Ovary (tissue), 9 donors: ENCODE data around the gene QPCTL. TPM values are rescaled to one million over a fixed set of nuclear protein-coding genes. Genes with fewer than 3 reads are reported as not detected.

Experiments used
- DNase-seq, 5 donors: peaks; one replicate each; pipeline ENCODE4 v3.0.0-alpha.2; 2019 to 2020
- H3K27ac ChIP-seq, 2 donors: fragments of 200-600 bp; one replicate each; pipeline versions ENCODE4 v1.5.1 to v1.8.0; 2019 to 2022
- H3K27me3 ChIP-seq: fragments of 200-600 bp; one replicate; pipeline ENCODE4 v1.8.0; 2022
- H3K36me3 ChIP-seq: fragments of 200-600 bp; sonication (generic); one replicate; pipeline ENCODE4 v1.5.1; 2019
- H3K4me1 ChIP-seq: one replicate; pipeline ENCODE4 v1.8.1; 2013; ENCODE audit warnings: mild to moderate bottlenecking, moderate library complexity; ENCODE audit not compliant: insufficient read depth
- H3K4me3 ChIP-seq: fragments of 200-600 bp; sonication (generic); one replicate; pipeline ENCODE4 v1.5.1; 2017
- H3K9me3 ChIP-seq, 2 donors: fragments of 200-600 bp in 1 of 2; sonication (generic) in 1 of 2; one replicate each; pipeline versions ENCODE4 v1.5.1 to v1.8.1; 2013 to 2019; ENCODE audit warnings: mild to moderate bottlenecking in 1 of 2, moderate library complexity in 1 of 2
- CTCF ChIP-seq, 3 donors: fragments of 450-650 bp in 2 of 3; fragments of 200-600 bp in 1 of 3; IDR thresholded peaks; one replicate each; pipeline versions ENCODE4 v1.5.1 to v1.8.0; 2016 to 2022; ENCODE audit warnings: antibody characterized with exemption in 3 of 3, mild to moderate bottlenecking in 1 of 3
- EP300 ChIP-seq: sonication (generic); formaldehyde crosslinking; IDR thresholded peaks from one replicate; pipeline ENCODE4 v1.6.1; 2017; ENCODE audit warnings: antibody characterized with exemption
- POLR2A ChIP-seq: fragments of 450-650 bp; IDR thresholded peaks from one replicate; pipeline ENCODE4 v1.6.1; 2017; ENCODE audit warnings: antibody characterized with exemption, mild to moderate bottlenecking, moderate library complexity
- WGBS, 3 donors: extraction: QIAGEN DNeasy Blood & Tissue Kit in 1 of 3; methylation state at CpG; one replicate each; pipeline versions ENCODE4 v1.1.5 to v1.1.7; 2013 to 2017; 5-methylcytosine and 5-hydroxymethylcytosine counted together
- intact Hi-C, 4 donors: fragments of 100-400 bp; cut with DNase I; formaldehyde crosslinking; loops; one replicate each; pipeline versions ENCODE4 v1.11.0 to v1.15.1; 2022 to 2023
- polyA plus RNA-seq, 2 donors: library from polyadenylated mRNA; stranded (reverse); fragments of 200-250 nt in 1 of 2; fragments of 350-450 nt in 1 of 2; fragmentation: Illumina TruSeq in 1 of 2; extraction: RNeasy Lipid Tissue Mini Kit (QIAGEN cat#74804) in 1 of 2; gene quantifications; one replicate each; pipeline ENCODE4 v1.2.3, GENCODE V29; 2013 to 2014
- total RNA-seq, 7 donors: library from RNA; depleted of rRNA in 2 of 7; stranded (reverse); fragments of >200 nt in 2 of 7; fragmentation: NEBNext Ultra II Directional in 3 of 7; extraction: Animal tissue kit (Norgen Biotek cat#: 25700) in 3 of 7; gene quantifications; one replicate each; pipeline versions ENCODE4 v1.1.0 to v1.2.4, GENCODE V29; 2016 to 2023
- donor health status: DM: no; HTN: no; CAD: no; lungs with moderate emphysema.
- donor health status: DM: no; HTN: no; CAD: no.
- donor health status: Bipolar disorder and iron deficiency.
- donor health status: DM: yes; HTN: yes; CAD: no.
- donor health status: DM: no; HTN: no; CAD: no.
- donor health status: DM: yes; HTN: yes; CAD: no.

QPCTL gene
- total and polyA plus RNA-seq, 9 donors = 3.2 to 15.3 (median 6.8) TPM

GRCh38 chr19:45705710-45706415 is 13.4 kb downstream of the QPCTL start:
- no peak for DNase-seq
- Histone ChIP-seq H3K9me3 (no peaks in the 10 kb centered on the region), H3K4me1 (no peaks in the 10 kb centered on the region), H3K36me3 (no peaks in the 10 kb centered on the region), H3K4me3 (no peak overlapping the region), H3K27me3 (no peaks in the 10 kb centered on the region), H3K27ac (no peak overlapping the region)
- WGBS, 3 donors = 88 to 92% (median 88%) methylated on average over 12 of the region's 12 CpGs
- no peak for TF ChIP-seq CTCF (IDR thresholded peaks at IDR 0.05)
- no peak for TF ChIP-seq POLR2A
- no peak for TF ChIP-seq EP300
- intact Hi-C loops = no loop called here

GRCh38 chr19:45710356-45711130 is 18.1 kb downstream of the QPCTL start:
- intact Hi-C loops = loop anchor here in 1 of 4 donors (10.0 kb wide), 1 partner anchor 54 kb away; the partner anchor contains the start of gene SIX5
- H3K27ac ChIP-seq = peak overlapping the region in 1 of 2 donors; percentile 51
- TF ChIP-seq POLR2A = no peak
- TF ChIP-seq EP300 = no peak
- no peak for TF ChIP-seq CTCF (IDR thresholded peaks at IDR 0.05)
- H3K9me3 ChIP-seq = no peaks in the 10 kb centered on the region
- no peaks in the 10 kb centered on the region for H3K27me3 ChIP-seq
- no peak overlapping the region for H3K4me3 ChIP-seq
- DNase-seq = no peak
- no peaks in the 10 kb centered on the region for H3K36me3 ChIP-seq
- 36 to 45% (median 39%) methylated on average over 10 of the region's 10 CpGs for WGBS, 3 donors
- peaks cover 2% of the 10 kb centered on the region for H3K4me1 ChIP-seq

GRCh38 chr19:45711851-45712698 is 19.6 kb downstream of the QPCTL start:
- 86 to 90% (median 88%) methylated on average over 74 to 76 of the region's 76 CpGs for WGBS, 3 donors
- peaks cover 2% of the 10 kb centered on the region for H3K4me1 ChIP-seq
- no peaks in the 10 kb centered on the region for H3K9me3 ChIP-seq
- no peak overlapping the region for H3K4me3 ChIP-seq
- intact Hi-C loops = loop anchor here in 1 of 4 donors (10.0 kb wide), 1 partner anchor 53 kb away; the partner anchor contains the start of gene SIX5
- H3K36me3 ChIP-seq = no peaks in the 10 kb centered on the region
- no peak for TF ChIP-seq POLR2A
- no peak for TF ChIP-seq CTCF (IDR thresholded peaks at IDR 0.05)
- no peak for TF ChIP-seq EP300
- DNase-seq = peak in 2 of 5 donors; percentile 38 to 41
- no peak overlapping the region for H3K27ac ChIP-seq
- H3K27me3 ChIP-seq = no peaks in the 10 kb centered on the region

GRCh38 chr19:45712699-45713067 is 20.2 kb downstream of the QPCTL start:
- TF ChIP-seq CTCF (IDR thresholded peaks at IDR 0.05) = no peak
- intact Hi-C loops = loop anchor here in 1 of 4 donors (10.0 kb wide), 1 partner anchor 52 kb away; the partner anchor contains the start of gene SIX5
- WGBS, 3 donors = 87 to 90% (median 88%) methylated on average over 24 to 25 of the region's 25 CpGs

More at GRCh38 chr19:45712699-45713067, 20.2 kb downstream of the QPCTL start:
- peak in 1 of 5 donors; percentile 32 for DNase-seq
- H3K36me3 ChIP-seq = no peaks in the 10 kb centered on the region
- H3K27me3 ChIP-seq = no peaks in the 10 kb centered on the region
- H3K4me3 ChIP-seq = no peak overlapping the region
- no peak overlapping the region for H3K27ac ChIP-seq
- peaks cover 2% of the 10 kb centered on the region for H3K4me1 ChIP-seq
- H3K9me3 ChIP-seq = no peaks in the 10 kb centered on the region
